GM18517 (cell line): Measurements from ENCODE around the gene HOXD12.

ENCODE experiments used
- ATAC-seq: cut with Tn5 transposase; IDR thresholded peaks from one replicate; pipeline ENCODE4 v1.9.1; 2021; ENCODE audit warnings: mild to moderate bottlenecking, moderate library complexity; ENCODE audit not compliant: unreplicated experiment

HOXD12 gene

GRCh38 chr2:176080540-176081375 lies 18.8 kb upstream of the HOXD12 start:
- ATAC-seq: no peak

- no peak for ATAC-seq
These were observed 18.2 kb upstream of the HOXD12 start for GRCh38 chr2:176081376-176081836.

GRCh38 chr2:176081837-176082524 lies 17.6 kb upstream of the HOXD12 start:
- no peak for ATAC-seq

- no peak for ATAC-seq
These were observed 17.1 kb upstream of the HOXD12 start for GRCh38 chr2:176082525-176082823.

GRCh38 chr2:176082824-176083751 lies 16.5 kb upstream of the HOXD12 start:
- no peak for ATAC-seq

GRCh38 chr2:176083796-176084261 lies 15.8 kb upstream of the HOXD12 start, which contains the start of gene EVX2:
TSS of gene EVX2 (minus strand) at chr2:176083962. CDS start at chr2:176083776, 186 bp downstream.
- ATAC-seq: no peak

GRCh38 chr2:176084611-176085119 lies 14.9 kb upstream of the HOXD12 start:
- ATAC-seq: no peak

- ATAC-seq: no peak
These were observed 14.3 kb upstream of the HOXD12 start for GRCh38 chr2:176085120-176085788.

GRCh38 chr2:176085861-176086771 lies 13.5 kb upstream of the HOXD12 start:
- no peak for ATAC-seq

GRCh38 chr2:176087330-176088047 lies 12.1 kb upstream of the HOXD12 start:
- ATAC-seq: no peak

GRCh38 chr2:176088048-176088936 lies 11.3 kb upstream of the HOXD12 start:
- no peak for ATAC-seq

- ATAC-seq: no peak
These were observed 10.4 kb upstream of the HOXD12 start for GRCh38 chr2:176088937-176089842.

- ATAC-seq: no peak
These were observed 9.7 kb upstream of the HOXD12 start for GRCh38 chr2:176089843-176090395.

GRCh38 chr2:176090862-176091261 lies 8.7 kb upstream of the HOXD12 start:
- ATAC-seq: no peak

- ATAC-seq: no peak
These were observed 8.0 kb upstream of the HOXD12 start for GRCh38 chr2:176091329-176092258.
